Gastroesophageal sphincter (tissue), 3 donors: Measurements from ENCODE around the gene C14orf180.

Experiments used
- EP300 ChIP-seq: sonication (generic); formaldehyde crosslinking; IDR thresholded peaks from one replicate; pipeline ENCODE4 v1.6.1; 2017; ENCODE audit warnings: antibody characterized with exemption, mild to moderate bottlenecking
- POLR2A ChIP-seq, 2 donors: fragments of 450-650 bp; IDR thresholded peaks; one replicate each; pipeline ENCODE4 v1.6.1; 2017; ENCODE audit warnings: antibody characterized with exemption in 2 of 2, mild to moderate bottlenecking in 2 of 2, moderate library complexity in 1 of 2
- POLR2AphosphoS5 ChIP-seq: sonication (generic); formaldehyde crosslinking; IDR thresholded peaks from one replicate; pipeline ENCODE4 v1.6.1; 2017; ENCODE audit warnings: antibody characterized with exemption
- TF ChIP-seq, protein P1 (sequence below), 4 experiments: fragments of 200-600 bp in 2 of 4; fragments of 450-650 bp in 2 of 4; sonication (generic) in 1 of 4; IDR thresholded peaks; one replicate each; pipeline ENCODE4 v1.5.1; 2017 to 2019; ENCODE audit warnings: antibody characterized with exemption in 4 of 4, mild to moderate bottlenecking in 2 of 4, moderate library complexity in 2 of 4

DNA sequence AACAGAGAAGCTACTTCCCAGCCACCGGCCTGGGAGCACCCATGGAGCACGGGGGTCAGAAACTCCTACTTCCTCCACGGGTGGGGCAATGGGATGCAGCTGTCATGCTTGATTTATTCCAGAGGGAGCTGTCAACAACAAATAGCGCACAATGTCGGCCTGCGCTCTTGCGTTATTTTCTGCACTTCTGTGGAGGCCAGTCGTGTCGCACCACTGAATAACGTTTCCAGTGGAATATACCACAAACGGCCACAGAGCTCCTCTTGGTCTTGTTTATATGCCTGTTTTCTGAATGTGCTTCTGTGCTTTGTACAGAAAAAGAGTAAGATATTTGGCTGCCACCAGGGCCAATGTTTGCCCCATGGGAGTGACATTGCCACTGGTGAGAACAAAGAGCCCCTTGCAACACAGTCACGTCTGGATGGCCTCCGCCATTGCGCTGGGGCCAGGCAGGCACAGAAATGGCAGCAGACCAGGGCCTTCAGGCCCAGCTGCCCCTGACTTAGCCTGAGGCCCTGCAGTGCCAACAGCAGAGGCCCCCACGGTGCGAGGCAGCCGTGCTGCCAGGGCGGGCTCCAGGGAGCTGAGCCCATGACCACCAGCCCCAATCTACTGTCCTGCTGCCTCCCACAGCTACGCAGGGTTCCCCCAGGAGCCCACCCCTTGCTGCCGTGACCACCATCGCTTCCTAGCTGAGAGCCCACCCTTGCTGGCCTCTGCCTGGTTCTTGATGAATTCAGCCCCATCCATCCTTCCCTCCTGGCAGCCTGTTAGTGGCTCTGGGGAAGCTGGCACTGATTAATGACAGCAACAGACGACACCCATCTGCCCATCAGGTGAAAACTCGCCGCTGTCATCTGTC is 53.9 kb downstream of the C14orf180 start:
- TF ChIP-seq, protein P1, sequence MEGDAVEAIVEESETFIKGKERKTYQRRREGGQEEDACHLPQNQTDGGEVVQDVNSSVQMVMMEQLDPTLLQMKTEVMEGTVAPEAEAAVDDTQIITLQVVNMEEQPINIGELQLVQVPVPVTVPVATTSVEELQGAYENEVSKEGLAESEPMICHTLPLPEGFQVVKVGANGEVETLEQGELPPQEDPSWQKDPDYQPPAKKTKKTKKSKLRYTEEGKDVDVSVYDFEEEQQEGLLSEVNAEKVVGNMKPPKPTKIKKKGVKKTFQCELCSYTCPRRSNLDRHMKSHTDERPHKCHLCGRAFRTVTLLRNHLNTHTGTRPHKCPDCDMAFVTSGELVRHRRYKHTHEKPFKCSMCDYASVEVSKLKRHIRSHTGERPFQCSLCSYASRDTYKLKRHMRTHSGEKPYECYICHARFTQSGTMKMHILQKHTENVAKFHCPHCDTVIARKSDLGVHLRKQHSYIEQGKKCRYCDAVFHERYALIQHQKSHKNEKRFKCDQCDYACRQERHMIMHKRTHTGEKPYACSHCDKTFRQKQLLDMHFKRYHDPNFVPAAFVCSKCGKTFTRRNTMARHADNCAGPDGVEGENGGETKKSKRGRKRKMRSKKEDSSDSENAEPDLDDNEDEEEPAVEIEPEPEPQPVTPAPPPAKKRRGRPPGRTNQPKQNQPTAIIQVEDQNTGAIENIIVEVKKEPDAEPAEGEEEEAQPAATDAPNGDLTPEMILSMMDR (IDR thresholded peaks at IDR 0.05): no peak
- no peak for TF ChIP-seq POLR2AphosphoS5
- no peak for TF ChIP-seq POLR2A (IDR thresholded peaks at IDR 0.05)
- no peak for TF ChIP-seq EP300
